ENCODE results near the gene GPD2. TPM values are rescaled to one million over a fixed set of nuclear protein-coding genes. Genes with fewer than 3 reads are reported as not detected.
A peak's percentile ranks its signal among the peaks of the same experiment; 100 is the strongest.

The GPD2 gene
- total RNA-seq, 4 donors from 2014 or later, result 78.0 to 127 (median 105) TPM

GRCh38 chr2:156398176-156398575 lies 38.0 kb upstream of the GPD2 start:
- DNase-seq, result no peak
- Histone ChIP-seq H3K4me1 (peaks cover 10 to 12% of the 10 kb centered on the region in 2 donors), H3K9me3 (no peaks in the 10 kb centered on the region), H3K36me3 (no peaks in the 10 kb centered on the region), H3K27ac (no peak overlapping the region), H3K27me3 (no peaks in the 10 kb centered on the region), H3K4me3 (replicated peaks in 1 of 3) (no peak overlapping the region)
- 73 to 89% methylated on average over 3 to 5 of the region's 5 CpGs for WGBS, 2 donors
- TF ChIP-seq POLR2A (IDR thresholded peaks at IDR 0.05), result no peak
- no peak for TF ChIP-seq CTCF (IDR thresholded peaks at IDR 0.05)
- intact Hi-C loops (cut with DNase I), result loop anchor here (10.0 kb wide), 1 partner anchor 53 kb away; no protein-coding TSS in a partner anchor

DNA sequence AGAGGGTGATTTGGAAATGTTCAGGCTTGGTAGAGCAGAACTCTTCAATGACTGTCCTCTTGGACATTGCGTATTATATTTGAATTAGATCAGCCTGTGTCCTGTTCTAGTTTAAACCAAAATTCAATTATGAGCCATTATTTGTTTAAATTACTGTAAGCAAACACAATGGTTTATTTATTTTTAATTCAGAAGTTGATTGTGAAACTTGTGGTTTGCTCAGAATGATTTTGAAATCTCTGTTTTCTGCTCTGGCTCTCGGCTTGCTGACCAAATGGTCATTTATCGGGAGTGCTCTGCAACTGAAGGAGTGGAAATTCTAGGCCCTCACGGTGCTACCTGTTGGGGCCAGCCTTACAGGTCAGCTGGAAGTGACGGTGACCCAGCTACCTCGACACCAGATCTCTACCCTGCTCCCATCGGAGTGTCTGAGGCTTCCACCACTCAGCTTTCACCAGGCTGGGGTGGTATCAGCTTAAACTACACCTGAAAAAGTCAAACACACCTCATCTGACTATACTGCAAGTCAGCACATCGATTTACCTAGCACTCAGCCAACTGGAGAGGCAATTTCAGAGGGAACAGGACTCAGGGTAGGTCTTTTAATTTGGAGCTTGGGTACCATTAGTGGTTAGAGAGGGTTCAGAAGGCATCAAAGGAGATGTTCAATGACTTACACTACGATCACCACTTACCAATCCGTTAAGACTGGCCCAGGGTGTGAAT lies 36.8 kb upstream of the GPD2 start:
- Histone ChIP-seq H3K27ac (peak overlapping the region; percentile 92 to 98 (median 97)), H3K4me3 (replicated peaks in 1 of 3) (peak overlapping the region in 1 of 3 donors; percentile 46), H3K4me1 (peaks cover 10 to 12% of the 10 kb centered on the region in 2 donors), H3K36me3 (no peaks in the 10 kb centered on the region), H3K9me3 (no peaks in the 10 kb centered on the region), H3K27me3 (no peaks in the 10 kb centered on the region)
- intact Hi-C loops (cut with DNase I), result loop anchor here (10.0 kb wide), 1 partner anchor 55 kb away; no protein-coding TSS in a partner anchor
- WGBS, 2 donors, result 52 to 63% methylated on average over 10 of the region's 10 CpGs
- no peak for TF ChIP-seq CTCF (IDR thresholded peaks at IDR 0.05)
- no peak for TF ChIP-seq POLR2A (IDR thresholded peaks at IDR 0.05)
- DNase-seq, result peak; percentile 5 to 8

DNA sequence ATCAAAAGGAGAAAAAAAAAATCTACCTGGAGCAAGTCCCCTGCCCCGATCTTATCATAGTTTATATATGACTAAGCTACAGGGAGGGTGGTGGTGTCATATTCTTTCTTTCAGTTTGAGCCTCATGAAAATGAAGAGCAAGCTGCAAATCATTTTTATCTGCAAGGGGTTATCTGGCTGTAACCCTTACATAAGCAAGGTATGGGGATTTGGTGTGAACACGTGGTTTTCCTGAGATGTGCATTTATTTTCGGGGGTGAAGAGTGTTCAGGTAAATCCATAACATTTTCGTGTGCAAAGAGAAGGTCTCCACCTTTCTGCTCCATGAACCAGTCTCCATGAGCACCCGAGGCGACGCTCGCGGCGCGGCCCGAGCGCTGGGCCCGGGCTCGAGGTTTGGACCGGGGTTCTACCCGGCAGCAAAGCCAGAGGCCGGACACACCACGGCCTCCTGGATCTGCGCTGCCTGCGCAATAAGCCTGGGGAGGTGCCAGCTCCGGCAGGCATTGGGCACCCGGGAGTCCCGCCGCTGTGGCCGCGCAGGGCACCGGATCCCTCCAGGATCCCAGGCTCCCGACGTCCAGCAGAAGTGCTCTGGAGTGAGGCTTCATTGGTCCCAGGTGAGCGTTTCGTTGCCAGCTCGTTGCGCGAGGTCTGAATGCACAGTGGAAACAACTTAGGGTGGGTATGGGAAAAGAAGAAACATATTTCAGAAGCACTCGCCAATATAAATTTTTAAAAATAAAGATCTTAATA lies 36.1 kb upstream of the GPD2 start:
- no peaks in the 10 kb centered on the region for H3K36me3 ChIP-seq
- H3K27ac ChIP-seq, result peak overlapping the region; percentile 92 to 98 (median 97)
- TF ChIP-seq CTCF (IDR thresholded peaks at IDR 0.05) (no peak), POLR2A (IDR thresholded peaks at IDR 0.05) (peak in 1 of 2 donors; percentile 52)
- 1 to 2% methylated on average over 16 to 23 of the region's 36 CpGs for WGBS, 2 donors
- H3K27me3 ChIP-seq, result no peaks in the 10 kb centered on the region
- peak; percentile 90 to 92 for DNase-seq
- peaks cover 10 to 12% of the 10 kb centered on the region in 2 donors for H3K4me1 ChIP-seq
- intact Hi-C loops (cut with DNase I), result loop anchor here (10.0 kb wide), 1 partner anchor 55 kb away; no protein-coding TSS in a partner anchor
- H3K9me3 ChIP-seq, result no peaks in the 10 kb centered on the region
- peak overlapping the region; percentile 20 to 52 (median 46) for H3K4me3 ChIP-seq (replicated peaks in 1 of 3)

DNA sequence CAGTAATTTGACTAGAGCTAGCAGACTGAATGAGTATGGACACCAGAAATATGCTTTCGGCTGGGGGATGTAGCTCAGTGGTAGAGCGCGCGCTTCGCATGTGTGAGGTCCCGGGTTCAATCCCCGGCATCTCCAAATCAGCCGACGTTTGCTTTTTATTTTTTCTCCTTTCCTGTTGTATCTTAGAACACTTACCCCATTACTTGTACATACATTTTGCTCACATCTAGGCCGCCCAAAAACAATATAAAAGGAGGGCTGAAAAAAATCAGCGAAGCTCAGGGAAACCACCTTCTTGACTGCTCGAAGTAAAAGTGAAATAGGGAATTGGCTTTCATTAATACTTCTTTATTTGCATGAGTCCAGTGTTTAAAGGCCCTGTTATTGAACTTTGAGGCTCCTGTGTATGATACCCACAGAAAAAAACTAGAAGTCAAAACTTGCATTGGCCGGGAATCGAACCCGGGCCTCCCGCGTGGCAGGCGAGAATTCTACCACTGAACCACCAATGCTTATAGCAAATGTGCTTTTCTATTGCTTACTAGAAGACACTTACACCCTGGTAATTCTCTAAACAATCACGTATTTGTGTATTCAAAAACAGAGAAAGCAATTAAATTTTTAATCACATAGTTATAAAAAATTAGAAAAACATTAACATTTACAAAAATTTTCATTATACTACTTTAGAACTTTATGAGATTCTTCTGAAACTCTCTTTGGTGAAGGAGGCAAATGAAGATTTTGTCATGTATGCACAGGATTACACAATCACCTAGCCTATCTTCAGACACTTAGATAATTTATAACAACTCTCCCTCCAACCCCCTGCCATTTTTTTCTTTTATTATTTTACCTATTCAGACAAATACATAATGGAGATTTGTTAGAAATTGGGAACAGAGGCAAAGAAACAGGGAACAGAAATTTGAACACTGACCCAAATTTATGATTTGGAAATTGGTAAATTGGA lies 35.2 kb upstream of the GPD2 start:
- no peak for TF ChIP-seq CTCF (IDR thresholded peaks at IDR 0.05)
- no peak for TF ChIP-seq POLR2A (IDR thresholded peaks at IDR 0.05)
- intact Hi-C loops (cut with DNase I), result no loop called here

More for the DNA sequence above, 35.2 kb upstream of the GPD2 start:
- H3K27ac ChIP-seq, result peak overlapping the region; percentile 92 to 98 (median 97)
- H3K4me1 ChIP-seq, result peaks cover 10 to 12% of the 10 kb centered on the region in 2 donors
- DNase-seq, result peak; percentile 68 to 73
- no peaks in the 10 kb centered on the region for H3K9me3 ChIP-seq
- H3K36me3 ChIP-seq, result no peaks in the 10 kb centered on the region
- peak overlapping the region; percentile 46 to 60 (median 52) for H3K4me3 ChIP-seq (replicated peaks in 1 of 3)
- no peaks in the 10 kb centered on the region for H3K27me3 ChIP-seq
- WGBS, 2 donors, result 1% methylated on average over 19 of the region's 19 CpGs
